ENCODE measurements around the gene SLC25A41.

DNA sequence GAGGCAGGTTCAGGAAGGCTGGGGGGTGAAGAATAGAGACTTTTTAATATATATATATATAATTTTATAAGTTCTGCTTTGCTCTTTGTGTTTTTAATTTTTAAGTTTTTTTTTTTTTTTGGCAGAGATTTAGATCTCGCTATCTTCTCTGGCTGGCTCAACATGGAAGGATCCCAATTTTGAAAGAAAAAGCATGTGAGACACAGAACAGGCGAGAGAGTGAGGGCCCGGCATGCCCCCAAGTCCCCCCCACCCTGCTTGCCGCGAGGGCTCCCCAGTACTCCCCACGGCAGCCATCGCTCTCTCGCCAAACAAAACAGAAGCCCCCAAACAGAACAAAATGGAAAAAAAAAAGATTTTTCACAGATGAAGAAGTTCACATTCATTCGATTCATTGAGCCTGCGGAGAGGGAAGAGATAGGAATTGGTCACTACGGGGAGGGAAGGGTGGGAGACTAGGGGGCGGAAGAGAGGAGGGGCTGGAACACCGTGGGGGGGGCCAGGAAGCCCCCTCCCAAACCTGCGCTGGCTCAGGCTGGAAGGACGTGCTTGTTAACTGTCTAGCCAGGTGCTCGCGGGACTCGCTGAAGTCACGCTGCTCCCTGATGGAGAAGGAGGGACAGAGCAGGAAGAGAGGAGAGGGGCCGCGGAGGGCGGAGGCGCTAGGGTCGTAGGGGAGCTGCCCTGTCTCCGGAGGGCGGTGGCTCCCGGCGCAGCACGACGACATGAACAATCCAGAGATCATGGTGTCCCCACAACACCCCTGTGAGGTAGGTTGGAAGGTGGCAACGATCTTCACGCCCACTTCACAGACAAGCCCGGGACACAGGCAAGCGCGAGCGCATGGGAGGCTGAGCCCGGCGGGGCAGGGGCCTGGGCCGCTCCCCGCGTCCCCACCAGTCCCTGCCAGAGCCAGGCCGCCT lies 19.6 kb downstream of the SLC25A41 start:
- no peak for TF ChIP-seq POLR2A (IDR thresholded peaks at IDR 0.05)
- no peak for TF ChIP-seq CTCF (IDR thresholded peaks at IDR 0.05)

Measured in Peyer's patch (tissue), 4 donors.